Fibroblast of villous mesenchyme (primary cell): ENCODE data around the gene IGF1R. TPM values are rescaled to one million over a fixed set of nuclear protein-coding genes. Genes with fewer than 3 reads are reported as not detected.

Experiments
- DNase-seq: peaks from one replicate; pipeline ENCODE4 v3.0.0-alpha.2; 2010; ENCODE audit warnings: low read depth
- H3K4me3 ChIP-seq: 2 replicates; pipeline ENCODE4 v1.5.1; 2011; ENCODE audit warnings: low read depth, mild to moderate bottlenecking, low read length
- small RNA-seq: library from RNA; depleted of rRNA; stranded (forward); fragments of <200 nt; gene quantifications from one replicate; pipeline ENCODE3, GENCODE V24; 2012
- total RNA-seq: library from RNA; depleted of rRNA; stranded (reverse); fragments of >200 nt; gene quantifications from 2 replicates; pipeline ENCODE4 v1.2.3, GENCODE V29; 2012
- TF ChIP-seq, protein P1 (sequence below): IDR thresholded peaks from 2 replicates; pipeline ENCODE4 v1.5.1; 2012; ENCODE audit warnings: low read depth, mild to moderate bottlenecking, low read length; ENCODE audit not compliant: insufficient read depth

Gene IGF1R
- total RNA-seq, 1 donor, result 19.4 TPM

DNA sequence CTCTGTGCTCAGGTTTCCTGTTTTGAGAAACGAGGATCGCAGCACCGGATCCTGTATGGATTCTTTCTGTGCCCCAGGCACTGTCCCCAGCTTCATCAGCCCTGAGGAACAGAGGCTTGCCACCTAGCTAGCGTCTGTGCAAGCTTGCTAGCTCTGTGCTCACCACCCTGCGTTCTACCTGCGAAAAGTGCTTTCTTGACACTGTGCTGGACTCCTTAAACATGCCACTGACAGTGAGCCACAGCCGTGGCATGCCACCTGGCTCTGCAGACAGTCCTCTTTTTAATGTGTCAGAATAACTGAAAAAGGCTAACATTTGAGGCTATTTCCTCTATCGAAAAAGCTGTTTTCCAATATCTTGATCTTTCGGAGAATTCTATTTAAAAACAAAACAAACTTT lies 357.8 kb downstream of the IGF1R start:
- no peak overlapping the region for H3K4me3 ChIP-seq
- DNase-seq, result no peak
- TF ChIP-seq, protein P1, sequence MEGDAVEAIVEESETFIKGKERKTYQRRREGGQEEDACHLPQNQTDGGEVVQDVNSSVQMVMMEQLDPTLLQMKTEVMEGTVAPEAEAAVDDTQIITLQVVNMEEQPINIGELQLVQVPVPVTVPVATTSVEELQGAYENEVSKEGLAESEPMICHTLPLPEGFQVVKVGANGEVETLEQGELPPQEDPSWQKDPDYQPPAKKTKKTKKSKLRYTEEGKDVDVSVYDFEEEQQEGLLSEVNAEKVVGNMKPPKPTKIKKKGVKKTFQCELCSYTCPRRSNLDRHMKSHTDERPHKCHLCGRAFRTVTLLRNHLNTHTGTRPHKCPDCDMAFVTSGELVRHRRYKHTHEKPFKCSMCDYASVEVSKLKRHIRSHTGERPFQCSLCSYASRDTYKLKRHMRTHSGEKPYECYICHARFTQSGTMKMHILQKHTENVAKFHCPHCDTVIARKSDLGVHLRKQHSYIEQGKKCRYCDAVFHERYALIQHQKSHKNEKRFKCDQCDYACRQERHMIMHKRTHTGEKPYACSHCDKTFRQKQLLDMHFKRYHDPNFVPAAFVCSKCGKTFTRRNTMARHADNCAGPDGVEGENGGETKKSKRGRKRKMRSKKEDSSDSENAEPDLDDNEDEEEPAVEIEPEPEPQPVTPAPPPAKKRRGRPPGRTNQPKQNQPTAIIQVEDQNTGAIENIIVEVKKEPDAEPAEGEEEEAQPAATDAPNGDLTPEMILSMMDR, result no peak

DNA sequence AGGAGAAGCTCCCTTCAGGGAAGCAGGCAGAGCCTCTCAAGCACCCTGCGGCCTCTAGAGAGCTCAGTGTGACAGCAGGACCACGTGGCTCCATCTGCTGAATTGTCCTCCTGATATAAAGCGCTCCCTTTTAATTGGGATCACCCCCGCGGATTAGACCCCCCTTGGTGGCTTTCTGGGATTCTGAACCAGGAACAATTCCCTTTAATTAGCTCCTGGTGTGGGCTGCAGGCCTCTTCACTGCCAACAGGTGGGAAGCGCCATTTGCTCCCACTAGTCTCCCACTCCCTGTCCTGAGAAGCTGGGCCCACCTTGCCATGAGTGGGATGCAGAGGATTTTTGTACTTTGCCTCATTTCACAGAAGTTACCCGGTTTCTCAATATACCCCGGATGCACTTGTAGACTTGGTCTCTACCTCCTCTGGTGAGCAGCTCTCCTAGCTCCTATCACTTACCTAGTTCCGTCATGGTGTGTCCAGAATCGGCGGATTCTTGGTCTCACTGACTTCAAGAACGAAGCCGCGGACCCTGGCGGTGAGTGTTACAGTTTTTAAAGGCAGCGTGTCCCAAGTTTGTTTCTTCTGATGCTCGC lies 358.7 kb downstream of the IGF1R start:
- TF ChIP-seq, protein P1, result no peak
- no peak overlapping the region for H3K4me3 ChIP-seq
- no peak for DNase-seq

- DNase-seq, result peak; percentile 70
- TF ChIP-seq, protein P1, result no peak
- H3K4me3 ChIP-seq, result no peak overlapping the region
Observed at GRCh38 chr15:99009741-99010330, 361.5 kb downstream of the IGF1R start.

GRCh38 chr15:99010768-99011167 lies 362.4 kb downstream of the IGF1R start:
- DNase-seq, result no peak
- H3K4me3 ChIP-seq, result no peak overlapping the region
- TF ChIP-seq, protein P1, result no peak

Small RNA genes within 50 kb of the gene (small RNA-seq; reads per million reads assigned to genes)
- not detected for gene MIR4714
